GM12864 (cell line): ENCODE data around the gene POU2AF2.
"Not testable (repeated sequence)": the region's sequence is repeated elsewhere in the genome, so short reads cannot be mapped to it uniquely, and the experiment has no call there.

Experiments
- DNase-seq: peaks from one replicate; pipeline ENCODE4 v3.0.0-alpha.2; 2011; ENCODE audit warnings: low read depth
- H3K4me3 ChIP-seq: 2 replicates; pipeline ENCODE4 v1.5.1; 2011; ENCODE audit warnings: mild to moderate bottlenecking, low read depth, low read length, control low read depth
- TF ChIP-seq, protein P1 (sequence below): IDR thresholded peaks from 2 replicates; pipeline ENCODE4 v1.5.1; 2011; ENCODE audit warnings: low read depth, mild to moderate bottlenecking, moderate library complexity, low read length, control low read depth, inconsistent platforms; ENCODE audit errors: missing control alignments

POU2AF2 gene

DNA sequence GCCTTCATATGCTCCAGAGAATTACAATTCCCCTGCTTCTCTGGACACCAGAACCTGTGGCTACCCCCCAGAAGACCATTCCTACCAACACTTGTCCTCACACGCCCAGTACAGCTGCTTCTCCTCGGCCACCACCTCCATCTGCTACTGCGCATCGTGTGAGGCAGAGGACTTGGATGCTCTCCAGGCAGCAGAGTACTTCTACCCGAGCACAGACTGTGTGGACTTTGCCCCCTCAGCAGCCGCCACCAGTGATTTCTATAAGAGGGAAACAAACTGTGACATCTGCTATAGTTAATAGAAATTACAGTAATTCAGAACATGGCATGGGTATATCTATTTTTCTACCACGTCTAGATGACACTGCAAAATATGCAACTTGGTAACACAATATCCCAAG lies 62.6 kb downstream of the POU2AF2 start:
- TF ChIP-seq, protein P1, sequence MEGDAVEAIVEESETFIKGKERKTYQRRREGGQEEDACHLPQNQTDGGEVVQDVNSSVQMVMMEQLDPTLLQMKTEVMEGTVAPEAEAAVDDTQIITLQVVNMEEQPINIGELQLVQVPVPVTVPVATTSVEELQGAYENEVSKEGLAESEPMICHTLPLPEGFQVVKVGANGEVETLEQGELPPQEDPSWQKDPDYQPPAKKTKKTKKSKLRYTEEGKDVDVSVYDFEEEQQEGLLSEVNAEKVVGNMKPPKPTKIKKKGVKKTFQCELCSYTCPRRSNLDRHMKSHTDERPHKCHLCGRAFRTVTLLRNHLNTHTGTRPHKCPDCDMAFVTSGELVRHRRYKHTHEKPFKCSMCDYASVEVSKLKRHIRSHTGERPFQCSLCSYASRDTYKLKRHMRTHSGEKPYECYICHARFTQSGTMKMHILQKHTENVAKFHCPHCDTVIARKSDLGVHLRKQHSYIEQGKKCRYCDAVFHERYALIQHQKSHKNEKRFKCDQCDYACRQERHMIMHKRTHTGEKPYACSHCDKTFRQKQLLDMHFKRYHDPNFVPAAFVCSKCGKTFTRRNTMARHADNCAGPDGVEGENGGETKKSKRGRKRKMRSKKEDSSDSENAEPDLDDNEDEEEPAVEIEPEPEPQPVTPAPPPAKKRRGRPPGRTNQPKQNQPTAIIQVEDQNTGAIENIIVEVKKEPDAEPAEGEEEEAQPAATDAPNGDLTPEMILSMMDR: no peak
- no peak for DNase-seq

GRCh38 chr11:111309215-111309915 lies 63.8 kb downstream of the POU2AF2 start:
- DNase-seq: no peak
- H3K4me3 ChIP-seq: no peak overlapping the region
- TF ChIP-seq, protein P1: no peak

More for the DNA sequence above, 62.6 kb downstream of the POU2AF2 start:
- no peak overlapping the region for H3K4me3 ChIP-seq

DNA sequence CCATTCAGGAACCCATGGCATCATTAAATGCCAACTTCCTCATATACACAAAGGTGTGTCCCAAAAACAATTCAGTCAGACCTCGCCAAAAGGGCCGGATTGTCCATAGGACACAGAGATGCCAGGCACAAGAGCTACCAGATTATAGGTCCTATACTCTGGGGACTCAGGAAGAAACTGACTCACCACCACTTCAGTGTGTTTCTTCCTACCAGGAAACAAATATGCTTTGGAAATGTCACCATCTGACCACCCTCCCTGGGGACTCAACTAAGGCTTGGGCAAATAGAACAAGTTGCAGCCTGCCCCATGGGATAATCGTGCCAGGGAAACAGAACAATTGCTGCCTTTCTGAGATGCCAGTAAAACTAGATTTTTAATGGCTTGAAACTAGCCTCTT lies 64.6 kb downstream of the POU2AF2 start:
- H3K4me3 ChIP-seq: no peak overlapping the region
- TF ChIP-seq, protein P1: no peak
- DNase-seq: no peak

DNA sequence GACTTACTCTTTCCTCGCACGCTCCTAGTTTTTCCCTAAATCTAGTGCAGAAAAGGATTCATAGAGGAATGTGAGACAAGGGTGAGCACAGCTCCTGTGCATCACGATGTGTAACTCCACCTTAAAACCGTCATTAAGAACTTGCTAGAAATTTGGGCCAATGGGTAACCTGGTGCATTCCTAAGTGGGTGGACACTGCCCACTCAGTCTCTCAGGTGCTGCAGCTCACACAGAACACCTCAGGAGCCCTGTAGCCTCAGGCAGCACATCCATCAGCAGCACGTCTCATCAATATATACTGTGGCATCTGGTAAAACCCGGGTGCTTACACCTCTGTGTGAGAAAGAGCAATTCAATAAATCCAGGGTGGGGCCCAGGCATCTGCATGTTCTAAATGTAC lies 65.2 kb downstream of the POU2AF2 start:
- TF ChIP-seq, protein P1: no peak
- no peak for DNase-seq
- no peak overlapping the region for H3K4me3 ChIP-seq

GRCh38 chr11:111312076-111312475 lies 66.6 kb downstream of the POU2AF2 start:
- TF ChIP-seq, protein P1: no peak
- H3K4me3 ChIP-seq: no peak overlapping the region
- DNase-seq: no peak

DNA sequence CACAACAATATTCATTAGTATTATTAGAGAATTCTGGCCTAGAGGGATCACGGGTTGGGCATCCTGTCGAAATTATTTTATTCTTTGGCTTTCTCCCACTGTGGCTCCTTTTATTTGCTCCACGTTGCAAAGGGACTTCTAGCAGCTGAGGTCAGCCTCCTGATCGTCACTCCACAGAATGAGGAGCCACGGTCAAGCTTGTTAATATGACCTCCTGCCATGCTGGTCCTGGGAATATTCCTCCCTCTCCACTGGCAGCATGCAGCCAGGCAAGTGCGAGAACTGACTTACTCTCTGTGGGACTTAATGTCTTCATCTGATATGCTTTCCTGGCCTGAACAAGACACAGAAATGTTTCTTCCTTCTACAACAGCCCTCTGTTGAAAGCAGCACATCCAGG lies 73.8 kb downstream of the POU2AF2 start:
- H3K4me3 ChIP-seq: no peak overlapping the region
- TF ChIP-seq, protein P1: no peak
- DNase-seq: no peak

- not testable (repeated sequence) for H3K4me3 ChIP-seq, DNase-seq
Observed at GRCh38 chr11:111320199-111320598, 74.7 kb downstream of the POU2AF2 start.
